NCI-H2081 (cell line): ENCODE data around the gene CNTFR.

ENCODE experiments used
- DNase-seq, 2 experiments: peaks; one replicate each; lab custom pipeline; 2025; lab: John Stamatoyannopoulos, UW

Gene CNTFR

GRCh38 chr9:34522971-34523797 is 66.3 kb downstream of the CNTFR start, which contains the start of gene ENHO:
ENHO (minus strand) TSS chr9:34522990; CDS start chr9:34521695, 1,295 bp downstream.
- DNase-seq: peak; percentile 93 to 95

- DNase-seq: no peak
Observed at GRCh38 chr9:34522091-34522887, 67.2 kb downstream of the CNTFR start.

- no peak for DNase-seq
Observed at GRCh38 chr9:34521406-34522045, 68.0 kb downstream of the CNTFR start.

GRCh38 chr9:34520505-34521385 is 68.8 kb downstream of the CNTFR start:
- DNase-seq: no peak

- no peak for DNase-seq
Observed at GRCh38 chr9:34520096-34520495, 69.4 kb downstream of the CNTFR start.

GRCh38 chr9:34519321-34520020 is 70.1 kb downstream of the CNTFR start:
- DNase-seq: no peak

- DNase-seq: no peak
Observed at GRCh38 chr9:34518896-34519295, 70.6 kb downstream of the CNTFR start.

GRCh38 chr9:34518110-34518616 is 71.4 kb downstream of the CNTFR start:
- DNase-seq: no peak

- no peak for DNase-seq
Observed at GRCh38 chr9:34517185-34517584, 72.3 kb downstream of the CNTFR start.

- DNase-seq: no peak
Observed at GRCh38 chr9:34515959-34516358, 73.6 kb downstream of the CNTFR start.

GRCh38 chr9:34514816-34515215 is 74.7 kb downstream of the CNTFR start:
- DNase-seq: no peak

- DNase-seq: no peak
Observed at GRCh38 chr9:34514401-34514800, 75.1 kb downstream of the CNTFR start.

GRCh38 chr9:34513567-34514214 is 75.8 kb downstream of the CNTFR start:
- no peak for DNase-seq

- no peak for DNase-seq
Observed at GRCh38 chr9:34512131-34513078, 77.1 kb downstream of the CNTFR start.

GRCh38 chr9:34510497-34511468 is 78.7 kb downstream of the CNTFR start:
- peak; percentile 30 to 56 for DNase-seq

GRCh38 chr9:34508951-34509350 is 80.6 kb downstream of the CNTFR start:
- DNase-seq: no peak

GRCh38 chr9:34508463-34508862 is 81.1 kb downstream of the CNTFR start:
- DNase-seq: no peak

- DNase-seq: no peak
Observed at GRCh38 chr9:34507966-34508365, 81.6 kb downstream of the CNTFR start.
